ENCODE data around the gene BBS9.

Gene BBS9

DNA sequence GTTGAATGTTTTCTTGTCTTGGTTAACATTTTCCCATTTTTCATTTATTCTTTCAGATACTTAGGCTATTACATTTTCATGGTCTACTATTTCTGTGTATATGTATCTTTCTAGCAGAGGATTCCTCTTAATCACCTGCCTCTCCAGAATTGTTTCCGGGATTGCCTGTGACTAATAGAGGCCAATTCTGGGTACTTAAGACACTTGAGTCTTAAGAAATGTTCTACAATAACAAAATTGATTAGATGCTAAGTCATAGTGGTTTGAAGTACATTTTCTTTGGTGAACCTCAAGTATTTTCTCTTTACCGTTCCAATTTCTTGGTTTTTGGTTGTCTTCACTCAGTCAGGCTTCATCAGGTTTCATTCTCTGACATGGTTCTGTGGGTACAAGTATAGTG, 26.4 kb downstream of the BBS9 start:
- no peak overlapping the region for H3K4me3 ChIP-seq (ENCODE audit: low read depth, low read length)
- no peaks in the 10 kb centered on the region for H3K4me1 ChIP-seq
- no peak for DNase-seq
- H3K27me3 ChIP-seq: no peaks in the 10 kb centered on the region
- no peaks in the 10 kb centered on the region for H3K36me3 ChIP-seq
- TF ChIP-seq, protein P1, sequence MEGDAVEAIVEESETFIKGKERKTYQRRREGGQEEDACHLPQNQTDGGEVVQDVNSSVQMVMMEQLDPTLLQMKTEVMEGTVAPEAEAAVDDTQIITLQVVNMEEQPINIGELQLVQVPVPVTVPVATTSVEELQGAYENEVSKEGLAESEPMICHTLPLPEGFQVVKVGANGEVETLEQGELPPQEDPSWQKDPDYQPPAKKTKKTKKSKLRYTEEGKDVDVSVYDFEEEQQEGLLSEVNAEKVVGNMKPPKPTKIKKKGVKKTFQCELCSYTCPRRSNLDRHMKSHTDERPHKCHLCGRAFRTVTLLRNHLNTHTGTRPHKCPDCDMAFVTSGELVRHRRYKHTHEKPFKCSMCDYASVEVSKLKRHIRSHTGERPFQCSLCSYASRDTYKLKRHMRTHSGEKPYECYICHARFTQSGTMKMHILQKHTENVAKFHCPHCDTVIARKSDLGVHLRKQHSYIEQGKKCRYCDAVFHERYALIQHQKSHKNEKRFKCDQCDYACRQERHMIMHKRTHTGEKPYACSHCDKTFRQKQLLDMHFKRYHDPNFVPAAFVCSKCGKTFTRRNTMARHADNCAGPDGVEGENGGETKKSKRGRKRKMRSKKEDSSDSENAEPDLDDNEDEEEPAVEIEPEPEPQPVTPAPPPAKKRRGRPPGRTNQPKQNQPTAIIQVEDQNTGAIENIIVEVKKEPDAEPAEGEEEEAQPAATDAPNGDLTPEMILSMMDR (IDR thresholded peaks at IDR 0.05; ENCODE audit: low read depth, low read length): no peak
- H3K9me3 ChIP-seq: no peaks in the 10 kb centered on the region

DNA sequence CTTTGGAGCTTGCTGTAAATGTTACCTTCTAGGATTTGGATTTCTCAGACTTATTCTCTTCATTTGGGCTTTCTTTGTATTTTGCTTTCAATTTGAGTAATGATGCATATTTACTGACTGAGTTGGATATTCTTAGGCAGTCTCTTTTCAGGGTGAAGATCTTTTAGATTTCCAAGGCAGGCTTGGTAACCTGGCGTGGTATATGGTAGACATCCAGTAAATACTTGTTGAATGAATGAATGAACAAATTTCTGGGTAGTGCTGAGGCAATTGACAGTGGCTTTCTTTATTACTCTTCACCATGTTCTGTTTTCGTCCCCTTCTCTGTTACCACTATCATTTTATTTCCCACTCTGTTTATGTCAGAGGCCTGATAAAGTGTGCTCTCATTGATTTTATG, 27.1 kb downstream of the BBS9 start:
- H3K36me3 ChIP-seq: no peaks in the 10 kb centered on the region
- TF ChIP-seq, protein P1 (IDR thresholded peaks at IDR 0.05; ENCODE audit: low read depth, low read length): no peak
- H3K4me1 ChIP-seq: no peaks in the 10 kb centered on the region
- H3K9me3 ChIP-seq: no peaks in the 10 kb centered on the region
- no peaks in the 10 kb centered on the region for H3K27me3 ChIP-seq
- no peak for DNase-seq
- no peak overlapping the region for H3K4me3 ChIP-seq (ENCODE audit: low read depth, low read length)

DNA sequence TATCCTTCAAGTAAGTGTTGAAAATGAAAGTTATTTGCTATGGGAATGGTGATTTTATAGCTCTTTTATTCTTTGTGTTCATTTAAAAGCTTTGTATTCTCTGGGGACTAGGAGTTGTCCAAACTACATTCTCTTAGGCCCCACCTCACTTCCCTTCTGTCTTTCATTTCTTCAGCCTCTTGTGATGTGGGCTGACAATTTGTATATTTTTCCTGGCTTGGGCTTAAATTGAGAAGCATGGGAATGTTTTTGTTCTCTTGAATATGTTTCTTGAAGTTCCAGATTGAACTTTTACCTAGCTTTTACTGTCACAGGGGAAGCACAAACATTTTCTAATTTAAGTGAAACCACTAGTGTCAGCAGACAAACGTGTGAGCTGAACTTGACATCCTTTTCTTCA, 27.9 kb downstream of the BBS9 start:
- no peaks in the 10 kb centered on the region for H3K36me3 ChIP-seq
- no peaks in the 10 kb centered on the region for H3K9me3 ChIP-seq
- DNase-seq: no peak
- no peak overlapping the region for H3K4me3 ChIP-seq (ENCODE audit: low read depth, low read length)
- TF ChIP-seq, protein P1 (IDR thresholded peaks at IDR 0.05; ENCODE audit: low read depth, low read length): no peak
- no peaks in the 10 kb centered on the region for H3K4me1 ChIP-seq
- no peaks in the 10 kb centered on the region for H3K27me3 ChIP-seq

DNA sequence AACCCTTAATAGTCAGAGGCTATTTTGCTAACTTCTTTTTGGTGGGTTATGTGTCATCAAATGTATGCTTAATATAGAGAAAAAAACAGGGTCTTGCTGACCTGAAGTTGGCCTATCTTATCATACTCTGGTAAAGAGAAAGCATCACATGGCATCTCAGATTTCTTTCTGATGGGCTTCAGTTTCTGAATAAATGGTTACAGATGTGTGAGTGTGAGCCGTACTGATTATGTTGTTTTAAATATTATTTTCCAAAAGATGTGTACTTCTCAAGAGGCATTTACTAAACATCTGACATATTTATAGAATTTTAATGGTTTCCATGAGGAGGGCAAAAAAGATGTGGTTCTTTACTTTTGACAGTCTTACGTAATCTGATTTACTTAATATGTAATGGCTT, 28.4 kb downstream of the BBS9 start:
- Histone ChIP-seq H3K36me3 (no peaks in the 10 kb centered on the region), H3K4me1 (no peaks in the 10 kb centered on the region), H3K9me3 (no peaks in the 10 kb centered on the region), H3K4me3 (ENCODE audit: low read depth, low read length) (no peak overlapping the region), H3K27me3 (no peaks in the 10 kb centered on the region)
- DNase-seq: no peak
- TF ChIP-seq, protein P1 (IDR thresholded peaks at IDR 0.05; ENCODE audit: low read depth, low read length): no peak

DNA sequence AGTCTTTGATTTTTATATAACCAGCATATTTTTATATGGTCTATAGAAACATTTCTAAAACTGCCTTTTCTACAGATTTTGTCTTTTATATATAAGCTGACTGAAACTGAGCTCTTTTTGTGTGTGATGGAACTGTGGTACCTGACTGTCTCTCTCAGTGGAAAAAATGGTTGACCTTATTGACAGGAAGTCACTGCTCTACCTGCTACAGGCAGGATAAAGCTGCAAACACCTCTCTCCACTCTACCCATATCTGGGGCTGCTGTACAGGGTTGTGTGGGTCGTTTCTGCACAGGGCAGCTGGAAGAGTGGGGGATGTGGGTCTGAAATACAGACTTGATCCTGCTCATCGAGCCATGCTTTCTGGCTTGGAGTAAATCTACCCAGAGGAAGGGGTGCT, 48.5 kb downstream of the BBS9 start:
- TF ChIP-seq, protein P1 (IDR thresholded peaks at IDR 0.05; ENCODE audit: low read depth, low read length): no peak
- no peak overlapping the region for H3K4me3 ChIP-seq (ENCODE audit: low read depth, low read length)

DNA sequence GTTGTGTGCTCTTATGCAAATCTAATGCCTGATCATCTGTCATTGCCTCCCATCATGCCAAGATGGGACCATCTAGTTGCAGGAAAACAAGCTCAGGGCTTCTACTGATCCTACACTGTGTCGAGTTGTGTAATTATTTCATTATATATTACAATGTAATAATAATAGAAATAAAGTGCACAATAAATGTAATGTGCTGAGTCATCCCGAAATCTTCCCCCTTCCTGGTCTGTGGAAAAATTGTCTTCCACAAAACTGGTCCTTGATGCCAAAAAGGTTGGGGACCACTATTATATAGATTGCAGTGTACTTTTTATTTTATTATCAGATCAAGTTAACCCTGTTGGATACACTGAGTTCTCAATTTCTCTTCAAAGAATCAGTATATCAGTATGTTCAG, 50.2 kb downstream of the BBS9 start:
- TF ChIP-seq, protein P1 (IDR thresholded peaks at IDR 0.05; ENCODE audit: low read depth, low read length): no peak

More for the DNA sequence above, 48.5 kb downstream of the BBS9 start:
- Histone ChIP-seq H3K27me3 (no peaks in the 10 kb centered on the region), H3K9me3 (no peaks in the 10 kb centered on the region; the same call in 1 of the 2 replicates), H3K4me1 (no peaks in the 10 kb centered on the region), H3K36me3 (no peaks in the 10 kb centered on the region)
- no peak for DNase-seq

More for the DNA sequence above, 50.2 kb downstream of the BBS9 start:
- Histone ChIP-seq H3K4me1 (no peaks in the 10 kb centered on the region), H3K9me3 (no peaks in the 10 kb centered on the region; the same call in 1 of the 2 replicates), H3K36me3 (no peaks in the 10 kb centered on the region), H3K4me3 (ENCODE audit: low read depth, low read length) (no peak overlapping the region), H3K27me3 (no peaks in the 10 kb centered on the region)
- no peak for DNase-seq

All from BE2C (cell line).